GM21390 (cell line): ENCODE data around the gene ZNF319.

Source experiments
- ATAC-seq: cut with Tn5 transposase; IDR thresholded peaks from one replicate; pipeline ENCODE4 v1.9.1; 2021; ENCODE audit not compliant: unreplicated experiment

The ZNF319 gene

DNA sequence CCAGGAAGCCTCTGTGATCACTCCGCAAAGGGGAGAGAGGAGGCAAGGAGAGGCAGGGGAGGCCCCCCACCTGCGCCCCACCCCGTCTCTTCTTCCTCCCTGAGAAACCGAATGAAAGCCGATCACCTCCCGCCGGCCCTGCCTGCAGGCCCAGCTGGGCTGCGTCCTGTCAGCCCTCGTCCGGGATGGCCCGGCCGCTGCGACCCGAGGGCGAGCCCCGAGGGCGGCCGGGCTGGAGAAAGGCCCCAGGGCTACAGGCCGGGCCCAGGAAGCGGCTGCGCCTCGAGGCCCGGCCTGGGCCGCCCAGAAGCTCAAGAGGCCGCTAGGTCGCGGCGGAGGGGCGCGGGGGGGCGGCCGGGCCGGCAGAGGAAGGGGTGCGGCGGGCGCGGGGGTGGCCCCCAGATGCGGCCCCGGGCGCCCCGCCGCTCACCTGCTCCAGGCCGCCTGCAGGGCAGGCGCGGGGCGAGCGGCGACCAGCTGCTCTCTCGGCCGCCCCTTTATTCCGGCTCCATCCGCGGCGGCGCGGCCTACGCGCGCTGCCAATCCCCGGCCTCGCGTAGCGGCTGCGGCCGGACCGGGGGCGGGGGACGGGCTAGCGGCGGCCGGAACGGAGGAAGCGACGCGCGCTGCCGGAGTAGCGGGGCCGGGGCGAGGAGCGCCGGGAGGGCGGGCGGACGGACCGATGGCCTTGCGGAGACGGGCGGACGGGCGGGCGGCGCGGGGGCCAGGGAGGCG, at the start of gene ZNF319:
Gene ZNF319, minus strand, starts transcription at position 702 of the 735 bp plus-strand sequence. CDS start 2,407 bp downstream, outside the sequence.
- peak; percentile 20 for ATAC-seq

DNA sequence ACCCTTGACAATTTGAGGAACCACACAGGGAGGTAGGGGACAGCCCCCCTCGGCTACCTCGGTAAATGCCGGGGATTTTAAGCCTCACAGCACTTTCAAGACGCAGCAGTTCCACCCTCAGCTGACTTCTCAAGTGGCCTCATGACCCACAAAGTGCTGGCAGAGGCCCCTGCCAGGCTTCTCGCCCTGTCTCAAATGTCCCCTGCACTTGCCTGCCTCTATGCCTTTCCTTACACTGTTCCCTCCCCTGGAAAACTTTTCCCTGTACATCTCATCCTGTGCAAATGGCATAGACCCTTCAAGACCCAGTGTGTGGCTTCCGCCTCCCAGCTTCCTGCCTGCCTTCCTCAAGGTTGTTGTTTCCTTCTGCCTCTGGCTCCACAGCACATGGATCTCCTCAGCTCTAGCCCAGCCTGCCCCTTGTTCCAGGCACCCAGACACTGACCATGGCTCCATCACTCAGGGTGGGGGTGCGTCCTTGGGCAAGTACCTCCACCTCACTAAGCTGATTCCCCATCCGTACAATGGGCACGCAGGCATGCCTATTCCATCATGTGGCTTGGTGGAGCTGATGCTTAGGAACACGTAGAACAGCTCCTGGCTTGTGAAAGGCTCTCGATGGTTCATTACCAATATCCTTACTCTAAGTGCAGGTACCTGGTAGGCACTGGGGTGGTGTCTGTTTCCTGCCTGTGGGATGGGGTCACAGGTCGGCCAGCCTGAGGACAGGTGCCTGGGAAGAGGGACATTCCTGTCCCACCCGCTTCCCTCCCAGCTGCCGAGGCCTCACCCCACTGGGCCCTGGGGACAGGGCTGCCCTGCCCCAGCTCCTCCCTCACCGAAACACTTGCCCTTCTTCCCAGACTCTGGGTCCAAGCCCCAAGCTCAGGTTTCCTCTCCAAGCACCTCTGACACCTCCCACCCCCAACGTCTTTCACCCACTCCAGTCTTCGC, 49.0 kb upstream of the ZNF319 start:
- no peak for ATAC-seq

DNA sequence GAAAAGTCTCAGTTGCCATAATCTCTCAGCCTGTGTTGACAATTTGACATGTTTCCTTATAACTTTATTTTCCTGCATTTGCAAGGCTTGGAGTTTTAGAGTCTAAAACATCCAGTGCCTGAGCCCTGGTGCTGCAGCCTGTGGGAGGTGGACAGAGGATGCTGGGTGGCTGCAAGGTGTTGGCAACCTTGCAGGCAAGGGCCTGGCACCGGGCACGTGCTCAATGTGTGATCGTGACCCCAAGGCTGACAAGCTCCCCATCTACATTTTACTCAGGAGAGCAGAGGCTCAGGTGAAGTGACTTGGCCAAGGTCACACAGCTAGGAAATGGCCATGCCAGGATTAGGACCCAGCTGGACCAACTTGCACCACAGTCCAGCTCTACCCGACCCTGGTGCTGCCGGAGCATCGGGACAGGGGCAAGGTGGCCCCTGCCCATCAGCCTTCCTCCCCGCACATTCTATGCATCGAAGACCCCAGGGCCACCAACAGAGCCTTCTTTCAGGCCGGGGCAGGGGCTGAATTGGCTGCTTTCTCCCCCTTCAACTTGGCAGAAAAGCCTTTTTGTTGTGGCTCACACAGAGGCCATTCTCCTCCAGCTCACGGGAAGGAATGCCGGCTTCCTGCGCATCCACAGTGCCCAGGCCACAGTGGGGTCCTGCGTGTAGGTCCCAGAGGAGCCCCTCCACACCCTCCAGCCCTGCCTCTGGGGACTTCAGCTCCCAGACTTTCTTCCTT, 48.2 kb upstream of the ZNF319 start:
- no peak for ATAC-seq

DNA sequence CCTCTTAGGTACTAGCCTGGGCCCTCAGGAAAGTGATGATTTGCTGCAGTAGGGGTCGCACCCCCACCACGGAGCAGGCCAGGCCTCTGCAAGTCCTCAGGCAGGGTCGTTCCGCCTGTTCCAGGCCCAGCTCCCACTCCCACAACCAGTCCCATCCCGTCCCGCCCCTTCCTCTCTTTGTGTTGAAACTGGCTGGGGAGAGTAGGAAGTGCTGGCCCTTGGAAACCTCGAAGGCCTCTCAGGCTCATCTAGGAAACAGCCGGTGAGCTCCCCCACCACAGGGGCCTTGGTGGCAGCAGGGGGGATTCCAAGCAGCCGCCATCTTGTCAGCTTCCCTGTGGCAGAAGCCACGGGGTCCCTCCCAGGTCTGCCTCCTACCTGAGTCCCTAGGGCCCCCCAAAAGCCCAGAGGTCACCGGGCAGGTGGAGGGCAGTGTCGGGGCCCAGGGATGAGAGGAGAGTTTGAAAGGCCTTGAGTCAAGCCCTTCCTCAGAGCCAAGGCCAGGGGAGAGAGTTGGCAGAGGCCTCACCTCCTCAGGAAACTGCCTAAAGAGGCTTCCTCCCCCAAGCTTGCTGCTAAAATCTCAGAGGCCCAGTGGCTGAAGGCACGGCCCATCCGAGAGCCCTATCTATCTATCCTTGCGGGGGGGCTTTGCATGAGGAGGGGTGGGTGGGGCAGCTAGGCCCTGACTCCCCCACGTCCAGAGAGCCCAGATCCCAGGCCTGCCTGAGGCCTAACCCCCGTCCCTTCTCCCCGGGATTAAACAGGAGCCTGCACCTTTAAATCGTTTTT, 47.3 kb upstream of the ZNF319 start:
- ATAC-seq: no peak

DNA sequence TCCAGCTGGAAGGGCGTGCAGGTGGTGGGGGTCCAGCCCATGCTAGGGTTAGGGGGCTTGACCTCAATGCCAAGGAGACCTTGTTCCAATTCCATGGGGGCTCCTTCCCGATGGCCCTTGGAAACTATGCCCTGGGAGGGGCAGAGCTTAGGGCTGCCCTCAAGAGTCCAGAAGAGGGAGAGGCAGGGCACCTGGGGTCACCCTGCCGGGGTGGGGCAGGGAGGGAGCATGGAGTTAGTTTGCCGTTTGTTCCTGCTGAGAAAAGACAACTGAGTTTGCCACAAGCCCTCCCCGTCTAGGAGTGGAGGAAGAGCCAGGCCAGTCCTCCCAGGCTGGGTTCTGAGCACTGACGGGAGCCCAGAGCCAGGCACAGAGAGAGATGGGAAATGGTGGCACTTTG, 46.5 kb upstream of the ZNF319 start:
- no peak for ATAC-seq

DNA sequence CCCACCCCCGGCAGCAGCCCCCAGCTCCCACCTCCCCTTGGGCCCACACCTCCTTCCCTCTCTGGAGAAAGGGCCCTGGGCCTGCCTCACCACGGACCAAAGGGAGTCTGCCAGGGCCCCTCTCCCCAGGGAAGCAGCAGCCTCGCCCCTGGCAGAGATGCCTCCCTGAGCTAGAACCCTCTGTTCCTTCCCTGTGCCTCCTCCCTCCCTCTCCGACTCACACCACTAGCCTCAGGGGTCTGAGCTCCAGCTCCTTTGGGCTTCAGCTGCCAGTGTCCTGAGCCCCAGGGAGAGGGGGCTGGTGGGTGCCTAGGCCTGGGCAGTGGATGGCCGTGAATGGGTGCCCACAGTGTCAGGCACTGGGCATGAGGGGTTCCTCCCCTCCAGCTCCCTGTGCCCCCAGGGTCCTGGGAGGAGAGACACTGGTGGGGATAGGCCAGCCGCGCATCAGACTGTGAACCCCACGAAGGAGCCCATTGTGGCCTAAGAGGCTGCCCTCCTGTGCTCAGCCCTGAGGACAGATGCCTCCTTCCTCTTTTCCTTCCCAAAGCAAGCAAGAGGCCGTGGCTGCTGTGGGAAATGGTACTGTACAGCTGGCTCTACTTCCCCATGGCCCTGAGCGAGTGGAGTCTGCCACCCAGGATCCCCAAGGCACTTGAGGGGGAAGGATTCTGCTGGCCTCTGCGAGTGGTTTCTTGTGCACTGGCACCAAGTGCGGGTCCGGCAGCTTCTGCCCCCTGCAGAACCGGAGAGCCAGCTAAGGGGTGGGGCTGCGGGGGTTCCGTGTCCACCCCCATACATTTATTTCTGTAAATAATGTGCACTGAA, 45.8 kb upstream of the ZNF319 start:
- ATAC-seq: no peak

DNA sequence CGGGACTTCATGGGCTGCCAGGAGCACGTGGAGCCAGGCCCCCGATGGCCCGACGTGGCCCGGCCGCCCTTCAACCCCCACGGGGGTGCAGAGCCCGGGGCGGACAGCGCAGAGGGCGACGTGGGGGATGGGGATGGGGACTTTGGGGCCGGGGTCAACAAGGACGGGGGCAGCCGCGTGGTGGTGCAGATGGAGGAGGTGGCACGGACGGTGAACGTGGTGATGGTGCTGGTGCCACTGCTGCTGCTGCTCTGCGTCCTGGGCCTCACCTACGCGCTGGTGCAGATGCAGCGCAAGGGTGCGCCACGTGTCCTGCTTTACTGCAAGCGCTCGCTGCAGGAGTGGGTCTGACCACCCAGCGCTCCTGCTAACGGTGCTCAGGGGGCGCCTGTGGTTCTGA, 44.6 kb upstream of the ZNF319 start:
- no peak for ATAC-seq

DNA sequence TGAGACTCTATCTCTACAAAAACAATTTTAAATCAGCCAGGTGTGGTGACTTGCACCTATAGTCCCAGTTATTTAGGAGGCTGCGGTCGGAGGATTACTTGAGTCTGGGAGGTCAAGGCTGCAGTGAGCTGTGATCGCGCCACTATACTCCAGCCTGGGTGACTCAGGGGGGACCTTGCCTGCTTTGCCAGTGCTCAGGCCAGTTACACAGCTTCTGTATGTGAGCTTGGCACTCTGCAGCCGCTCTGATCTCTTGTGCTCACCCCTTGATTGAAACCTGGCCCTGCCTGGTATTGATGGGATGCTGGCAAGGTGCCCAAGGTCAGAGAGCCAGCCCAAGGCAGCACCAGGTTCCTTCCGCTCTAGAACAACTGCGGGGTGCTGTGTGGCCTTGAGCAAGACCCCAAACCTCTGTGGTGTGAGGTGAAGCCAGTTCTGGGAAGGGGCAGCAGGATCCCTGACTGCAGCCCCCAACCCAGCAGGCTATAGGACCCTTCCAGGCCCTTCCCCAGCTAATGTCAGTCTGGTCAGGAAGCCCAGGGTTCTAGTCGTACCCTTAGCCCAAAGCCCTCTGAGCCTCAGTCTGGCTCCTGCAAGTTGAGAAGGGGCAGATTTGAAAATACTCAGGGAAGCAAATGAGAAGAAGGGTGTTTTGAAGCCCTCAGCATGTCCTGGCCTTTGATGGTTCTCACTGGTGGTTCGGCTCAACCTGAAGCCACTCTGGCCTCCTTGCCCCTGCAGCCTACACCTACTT, 44.0 kb upstream of the ZNF319 start:
- no peak for ATAC-seq

DNA sequence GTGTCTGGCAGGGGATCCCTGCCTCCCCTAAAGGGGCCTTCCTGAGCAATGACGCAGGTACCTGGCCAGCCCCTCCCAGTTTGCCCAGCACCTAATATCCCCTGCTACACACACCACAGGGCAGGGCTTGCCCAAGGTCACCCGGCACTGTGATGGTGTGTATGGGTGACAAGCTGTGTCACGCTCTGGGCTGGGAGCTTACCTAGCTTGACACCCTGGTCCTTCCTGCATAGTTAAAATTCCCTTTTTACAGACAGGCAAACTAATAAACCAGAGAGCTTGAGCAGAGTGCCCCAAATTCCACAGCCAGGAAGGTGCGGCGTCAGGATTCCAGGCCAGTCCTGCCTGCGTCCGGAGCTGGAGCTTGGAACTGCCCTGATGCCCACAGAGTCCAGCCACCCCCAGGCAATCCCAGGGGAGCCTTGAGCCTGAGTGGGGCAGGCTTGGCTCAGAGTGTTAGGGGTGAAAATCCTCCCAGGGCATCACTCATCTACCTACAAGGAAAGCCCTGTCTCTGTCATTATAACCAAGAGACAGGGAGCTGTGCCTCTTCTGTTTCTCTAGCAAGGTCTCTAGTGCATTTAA, 43.2 kb upstream of the ZNF319 start:
- no peak for ATAC-seq

DNA sequence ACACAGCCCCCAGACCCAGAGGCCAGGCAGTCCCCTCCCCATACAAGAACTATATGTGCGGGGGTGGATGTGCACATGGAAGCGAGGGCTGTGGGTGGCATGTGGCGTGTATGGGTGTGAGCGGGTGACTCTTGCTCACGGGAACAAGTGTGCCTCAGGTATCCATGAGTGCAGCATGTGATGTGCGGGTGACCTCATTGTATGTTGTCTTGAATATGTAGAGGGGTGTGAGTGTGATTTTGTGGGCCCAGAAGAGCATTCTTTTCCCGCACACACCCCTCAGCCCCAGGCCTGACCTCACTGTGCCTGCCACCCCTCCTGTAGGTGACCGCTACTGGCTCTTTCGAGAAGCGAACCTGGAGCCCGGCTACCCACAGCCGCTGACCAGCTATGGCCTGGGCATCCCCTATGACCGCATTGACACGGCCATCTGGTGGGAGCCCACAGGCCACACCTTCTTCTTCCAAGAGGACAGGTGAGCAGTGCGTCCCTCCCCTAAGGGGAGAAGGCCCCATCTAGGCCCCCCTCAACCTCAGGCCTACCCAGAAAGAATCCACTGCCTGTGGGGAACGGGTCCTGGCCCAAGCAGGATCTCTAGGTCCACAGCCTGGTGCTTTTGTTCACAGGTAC, 42.5 kb upstream of the ZNF319 start:
- no peak for ATAC-seq

DNA sequence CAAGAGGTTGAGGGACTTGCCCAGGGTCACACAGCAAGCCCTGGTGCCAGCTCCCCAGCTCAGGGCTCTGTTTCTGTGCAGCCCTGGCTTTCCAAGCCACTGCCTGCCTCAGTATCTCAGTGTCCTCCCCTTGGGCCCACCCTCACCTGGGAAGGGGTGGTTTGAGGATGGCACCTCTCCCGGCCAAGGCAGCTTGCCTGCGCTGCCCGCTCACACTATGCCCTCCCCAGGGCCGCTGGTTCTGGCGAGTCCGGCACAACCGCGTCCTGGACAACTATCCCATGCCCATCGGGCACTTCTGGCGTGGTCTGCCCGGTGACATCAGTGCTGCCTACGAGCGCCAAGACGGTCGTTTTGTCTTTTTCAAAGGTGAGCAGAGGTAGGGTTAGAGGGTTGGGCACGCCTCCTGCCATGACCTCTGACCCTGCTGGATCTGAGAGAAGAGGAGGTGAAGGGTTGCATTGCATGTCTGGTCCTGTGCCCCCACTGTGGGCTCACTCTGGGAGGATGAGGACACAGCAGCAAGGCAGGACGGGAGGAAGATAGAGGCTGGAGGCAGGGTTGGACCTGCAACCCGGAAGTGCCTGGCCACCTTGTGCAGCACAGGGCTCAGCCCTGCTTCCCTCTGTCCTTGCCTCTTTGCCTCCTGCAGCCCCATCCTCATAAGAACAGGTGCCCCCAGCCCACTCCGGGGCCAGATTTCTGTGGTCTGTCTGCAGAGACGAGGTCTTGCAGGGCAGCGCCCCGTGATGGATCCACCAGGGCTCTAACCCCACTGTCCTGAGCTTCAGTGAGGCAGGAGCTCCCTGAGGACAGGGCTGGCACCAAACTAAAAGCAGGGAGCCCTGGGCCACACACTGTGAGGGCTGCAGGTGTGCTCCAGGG, 41.8 kb upstream of the ZNF319 start:
- no peak for ATAC-seq

DNA sequence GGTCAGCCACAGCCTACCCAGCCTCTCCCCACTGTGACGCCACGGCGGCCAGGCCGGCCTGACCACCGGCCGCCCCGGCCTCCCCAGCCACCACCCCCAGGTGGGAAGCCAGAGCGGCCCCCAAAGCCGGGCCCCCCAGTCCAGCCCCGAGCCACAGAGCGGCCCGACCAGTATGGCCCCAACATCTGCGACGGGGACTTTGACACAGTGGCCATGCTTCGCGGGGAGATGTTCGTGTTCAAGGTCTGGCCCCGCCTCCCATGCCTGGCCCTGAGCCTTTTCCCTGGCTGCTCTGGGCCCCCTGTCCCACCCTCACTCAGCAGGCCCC, 41.1 kb upstream of the ZNF319 start:
- ATAC-seq: no peak

DNA sequence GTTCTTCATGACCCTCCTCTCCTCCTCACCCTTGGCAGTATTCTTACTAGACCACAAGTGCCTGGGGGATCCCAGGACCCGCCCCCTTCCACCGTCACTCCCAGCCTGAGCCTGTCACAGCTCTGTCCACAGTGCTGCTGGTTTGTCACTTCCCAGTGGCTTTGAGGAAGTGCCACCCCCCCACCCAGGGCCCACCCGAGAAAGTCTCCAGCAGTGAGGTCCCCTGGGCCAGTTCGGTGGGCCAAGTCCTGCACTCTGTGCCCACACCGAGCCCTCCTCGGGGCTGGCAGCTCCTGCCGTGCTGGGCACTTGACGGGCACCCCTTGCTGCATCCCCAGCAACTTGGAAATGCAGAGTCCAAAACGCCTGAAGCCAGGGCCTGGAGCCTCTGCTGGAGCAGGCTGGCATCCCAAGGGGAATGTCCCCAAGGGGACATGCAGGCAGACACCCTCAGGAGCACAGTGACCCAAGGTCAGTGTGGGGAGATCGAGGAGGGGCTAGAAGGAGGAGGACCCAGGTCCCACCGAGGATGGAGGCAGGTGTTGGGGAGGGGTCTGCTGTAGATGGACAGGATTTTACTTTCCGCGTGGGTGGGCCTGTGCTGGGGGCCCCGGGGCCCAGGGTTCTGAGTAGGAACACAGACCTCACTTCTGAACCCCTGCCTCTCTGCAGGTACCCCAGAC, 40.6 kb upstream of the ZNF319 start:
- ATAC-seq: no peak

DNA sequence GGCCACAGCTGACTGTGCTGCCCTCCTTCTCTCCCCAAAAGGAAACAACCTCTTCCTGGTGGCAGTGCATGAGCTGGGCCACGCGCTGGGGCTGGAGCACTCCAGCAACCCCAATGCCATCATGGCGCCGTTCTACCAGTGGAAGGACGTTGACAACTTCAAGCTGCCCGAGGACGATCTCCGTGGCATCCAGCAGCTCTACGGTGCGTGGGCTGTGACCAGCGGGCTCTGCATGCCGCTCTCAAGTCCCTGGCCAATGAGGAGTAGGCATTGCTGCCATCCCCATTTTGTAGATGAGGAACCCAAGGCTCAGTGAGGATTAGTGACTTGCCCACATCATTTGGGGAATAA, 40.0 kb upstream of the ZNF319 start:
- no peak for ATAC-seq

DNA sequence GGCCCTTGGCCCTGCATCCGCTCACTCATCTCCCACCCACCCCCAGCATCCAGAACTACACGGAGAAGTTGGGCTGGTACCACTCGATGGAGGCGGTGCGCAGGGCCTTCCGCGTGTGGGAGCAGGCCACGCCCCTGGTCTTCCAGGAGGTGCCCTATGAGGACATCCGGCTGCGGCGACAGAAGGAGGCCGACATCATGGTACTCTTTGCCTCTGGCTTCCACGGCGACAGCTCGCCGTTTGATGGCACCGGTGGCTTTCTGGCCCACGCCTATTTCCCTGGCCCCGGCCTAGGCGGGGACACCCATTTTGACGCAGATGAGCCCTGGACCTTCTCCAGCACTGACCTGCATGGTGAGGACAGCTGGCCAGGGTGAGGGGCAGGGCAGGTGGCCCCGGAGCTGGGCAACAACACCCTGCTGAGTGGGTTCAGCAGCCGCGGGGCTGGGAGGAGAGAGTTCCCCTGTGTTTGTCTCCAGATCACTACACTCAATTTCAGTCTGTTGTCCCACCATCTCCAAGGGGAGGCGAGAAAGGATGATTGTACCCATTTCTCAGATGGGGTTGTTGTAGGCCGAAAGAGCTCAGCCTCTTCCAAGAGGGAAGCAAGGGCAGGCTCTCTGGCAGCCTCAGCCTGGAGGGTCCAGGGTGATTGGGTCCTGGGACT, 39.5 kb upstream of the ZNF319 start:
- ATAC-seq: no peak

DNA sequence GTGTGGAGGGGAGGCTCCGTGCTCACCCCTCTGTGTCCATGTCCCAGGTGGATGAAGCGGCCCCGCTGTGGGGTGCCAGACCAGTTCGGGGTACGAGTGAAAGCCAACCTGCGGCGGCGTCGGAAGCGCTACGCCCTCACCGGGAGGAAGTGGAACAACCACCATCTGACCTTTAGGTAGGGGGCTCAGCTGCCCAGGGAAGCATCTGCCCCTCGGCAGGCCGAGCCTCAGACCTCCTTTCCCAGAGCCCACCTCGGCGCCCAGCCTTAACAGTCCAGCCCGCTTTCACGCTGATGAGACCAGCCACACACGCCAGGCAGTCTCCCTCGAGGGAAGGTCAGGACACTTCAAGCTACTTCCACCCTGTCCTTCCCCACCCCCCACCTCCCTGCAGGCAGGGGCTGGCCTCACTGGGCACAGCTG, 37.8 kb upstream of the ZNF319 start:
- no peak for ATAC-seq
